CD14-positive monocyte (primary cell): ENCODE data around the gene NAP1L1. TPM values are rescaled to one million over a fixed set of nuclear protein-coding genes. Genes with fewer than 3 reads are reported as not detected.
A peak's percentile ranks its signal among the peaks of the same experiment; 100 is the strongest.

ENCODE experiments used
- DNase-seq, 3 donors: peaks; one replicate each; pipeline ENCODE4 v3.0.0-alpha.2; 2011 to 2022
- H2AFZ ChIP-seq: 2 replicates; pipeline ENCODE4 v1.6.0; 2012; ENCODE audit warnings: mild to moderate bottlenecking, low read depth, low read length, inconsistent platforms; ENCODE audit not compliant: insufficient read depth, poor library complexity, severe bottlenecking
- H3K27ac ChIP-seq, 2 donors: 1 replicate in 1 of 2; 2 replicates in 1 of 2; pipeline ENCODE4 v1.5.1; 2012 to 2013; ENCODE audit warnings: low read length in 2 of 2, control low read depth in 1 of 2, inconsistent platforms in 1 of 2, low read depth in 1 of 2, mild to moderate bottlenecking in 1 of 2
- H3K27me3 ChIP-seq, 2 donors: one replicate each; pipeline versions ENCODE4 v1.6.0 to v1.6.1; 2011 to 2013; ENCODE audit warnings: low read length in 2 of 2; ENCODE audit not compliant: control insufficient read depth in 2 of 2, insufficient read depth in 2 of 2
- H3K36me3 ChIP-seq, 2 donors: replicated peaks in 1 of 2; 1 replicate in 1 of 2; 2 replicates in 1 of 2; pipeline versions ENCODE4 v1.5.1 to v1.6.1; 2012 to 2013; ENCODE audit warnings: low read length in 2 of 2, control low read depth in 1 of 2, inconsistent platforms in 1 of 2, mild to moderate bottlenecking in 1 of 2; ENCODE audit not compliant: insufficient read depth in 2 of 2, control insufficient read depth in 1 of 2
- H3K4me1 ChIP-seq, 2 donors: 1 replicate in 1 of 2; 2 replicates in 1 of 2; pipeline versions ENCODE4 v1.5.1 to v1.6.1; 2012 to 2013; ENCODE audit warnings: low read length in 2 of 2, control low read depth in 1 of 2, inconsistent platforms in 1 of 2, mild to moderate bottlenecking in 1 of 2, moderate library complexity in 1 of 2; ENCODE audit not compliant: insufficient read depth in 2 of 2, control insufficient read depth in 1 of 2
- H3K4me2 ChIP-seq: replicated peaks from 2 replicates; pipeline ENCODE3; 2012; ENCODE audit warnings: low read length, moderate library complexity, mild to moderate bottlenecking; ENCODE audit not compliant: poor library complexity, severe bottlenecking; ENCODE audit errors: extremely low read depth
- H3K4me3 ChIP-seq, 3 experiments: fragments of 200-600 bp in 1 of 3; sonication (generic) in 1 of 3; replicated peaks in 1 of 3; 1 replicate in 2 of 3; 2 replicates in 1 of 3; pipeline ENCODE4 v1.5.1; 2011 to 2013; ENCODE audit warnings: low read length in 3 of 3, mild to moderate bottlenecking in 3 of 3, control low read depth in 2 of 3, low read depth in 2 of 3, inconsistent platforms in 1 of 3, moderate library complexity in 1 of 3
- H3K79me2 ChIP-seq: 2 replicates; pipeline ENCODE4 v1.6.0; 2012; ENCODE audit warnings: mild to moderate bottlenecking, control low read depth, inconsistent platforms, low read length, moderate library complexity; ENCODE audit not compliant: insufficient read depth
- H3K9ac ChIP-seq: 2 replicates; pipeline ENCODE4 v1.6.0; 2017; ENCODE audit warnings: low read length, mild to moderate bottlenecking; ENCODE audit not compliant: insufficient read depth, poor library complexity, severe bottlenecking
- H3K9me3 ChIP-seq, 2 donors: replicated peaks in 1 of 2; 1 replicate in 1 of 2; 2 replicates in 1 of 2; pipeline versions ENCODE4 v1.5.1 to v1.6.1; 2012 to 2013; ENCODE audit warnings: low read length in 2 of 2, control low read depth in 1 of 2; ENCODE audit not compliant: control insufficient read depth in 1 of 2, insufficient read depth in 1 of 2
- H4K20me1 ChIP-seq: 2 replicates; pipeline ENCODE4 v1.6.0; 2012; ENCODE audit warnings: mild to moderate bottlenecking, low read length, control low read depth, moderate library complexity; ENCODE audit not compliant: insufficient read depth
- H3K27ac Mint-ChIP-seq, 7 donors: one replicate each; pipeline ENCODE4 v1.8.0; 2020; ENCODE audit warnings: mild to moderate bottlenecking in 7 of 7, mixed read lengths in 7 of 7, moderate library complexity in 6 of 7, inconsistent platforms in 2 of 7
- H3K27me3 Mint-ChIP-seq, 3 donors: one replicate each; pipeline ENCODE4 v1.8.0; 2021 to 2022; ENCODE audit warnings: low read depth in 3 of 3, mild to moderate bottlenecking in 3 of 3, mixed read lengths in 3 of 3, moderate library complexity in 3 of 3, inconsistent platforms in 1 of 3
- H3K36me3 Mint-ChIP-seq, 2 donors: one replicate each; pipeline ENCODE4 v1.8.0; 2020; ENCODE audit warnings: mixed read lengths in 2 of 2, inconsistent platforms in 1 of 2, mild to moderate bottlenecking in 1 of 2
- H3K4me1 Mint-ChIP-seq: one replicate; pipeline ENCODE4 v1.8.0; 2020; ENCODE audit warnings: mild to moderate bottlenecking, mixed read lengths
- H3K4me3 Mint-ChIP-seq, 2 donors: one replicate each; pipeline ENCODE4 v1.8.0; 2020; ENCODE audit warnings: mild to moderate bottlenecking in 2 of 2, mixed read lengths in 2 of 2, moderate library complexity in 1 of 2
- H3K9me3 Mint-ChIP-seq, 7 donors: one replicate each; pipeline ENCODE4 v1.8.0; 2020 to 2022; ENCODE audit warnings: mixed read lengths in 7 of 7, mild to moderate bottlenecking in 6 of 7, moderate library complexity in 6 of 7, inconsistent platforms in 2 of 7
- CTCF ChIP-seq: fragments of 200-600 bp; IDR thresholded peaks from one replicate; pipeline ENCODE4 v1.8.0; 2022; ENCODE audit warnings: antibody characterized with exemption, mild to moderate bottlenecking
- WGBS: methylation state at CpG from one replicate; pipeline ENCODE4 v1.1.5; 2013; ENCODE audit warnings: missing lambda C conversion rate; ENCODE audit not compliant: insufficient coverage; 5-methylcytosine and 5-hydroxymethylcytosine counted together
- intact Hi-C, 2 donors: fragments of 100-400 bp; cut with micrococcal nuclease; formaldehyde crosslinking; loops; one replicate each; pipeline versions ENCODE4 v1.15.0 to v1.15.1; 2023
- polyA plus RNA-seq, 3 donors: library from polyadenylated mRNA; depleted of rRNA in 1 of 3; unstranded in 2 of 3; stranded (reverse) in 1 of 3; fragments of 300-500 nt in 2 of 3; fragments of >200 nt in 1 of 3; fragmentation: Illumina TruSeq in 2 of 3; gene quantifications; 1 replicate in 2 of 3; 2 replicates in 1 of 3; pipeline ENCODE4 v1.2.3, GENCODE V29; 2012 to 2021

NAP1L1 gene
- polyA plus RNA-seq, 3 donors: 98.3 to 164 (median 111) TPM

DNA sequence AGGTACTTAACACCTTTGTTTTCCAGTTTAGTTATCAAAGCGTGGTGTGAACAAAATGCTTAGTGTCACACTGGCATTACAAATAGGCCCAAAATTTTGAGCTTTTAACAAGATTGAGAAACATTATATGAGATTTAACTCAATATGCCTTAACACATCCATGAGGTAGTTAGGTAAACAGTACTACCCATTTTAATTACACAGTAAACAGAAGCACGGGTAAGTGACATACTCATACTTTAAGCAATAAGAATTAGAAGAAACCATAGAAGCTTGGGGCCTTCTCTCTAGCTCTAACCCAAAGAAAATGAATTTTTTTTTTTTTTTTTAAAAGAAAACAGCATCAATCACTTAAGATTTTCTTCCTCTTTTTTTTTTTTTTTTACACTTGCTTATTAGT, 37.4 kb downstream of the NAP1L1 start:
- Mint-ChIP-seq H3K4me1 (no peaks in the 10 kb centered on the region), H3K36me3 (peaks cover 39 to 61% of the 10 kb centered on the region in 2 donors), H3K27ac (peak overlapping the region in 1 of 7 donors; percentile 33), H3K4me3 (no peak overlapping the region), H3K9me3 (peaks cover 0 to 2% (median 0%) of the 10 kb centered on the region in 7 donors), H3K27me3 (peaks cover 0 to 3% (median 0%) of the 10 kb centered on the region in 3 donors)
- Histone ChIP-seq H3K4me3 (no peak overlapping the region), H3K27me3 (no peaks in the 10 kb centered on the region), H3K36me3 (peaks cover 37 to 61% of the 10 kb centered on the region in 2 donors), H2AFZ (no peak overlapping the region), H4K20me1 (no peaks in the 10 kb centered on the region), H3K9me3 (no peaks in the 10 kb centered on the region), H3K4me1 (no peaks in the 10 kb centered on the region), H3K4me2 (no peak overlapping the region), H3K27ac (no peak overlapping the region), H3K9ac (no peak overlapping the region), H3K79me2 (no peaks in the 10 kb centered on the region)
- intact Hi-C loops: no loop called here
- TF ChIP-seq CTCF: no peak
- 100% methylated on average over 1 of the region's 2 CpGs for WGBS
- DNase-seq: no peak

DNA sequence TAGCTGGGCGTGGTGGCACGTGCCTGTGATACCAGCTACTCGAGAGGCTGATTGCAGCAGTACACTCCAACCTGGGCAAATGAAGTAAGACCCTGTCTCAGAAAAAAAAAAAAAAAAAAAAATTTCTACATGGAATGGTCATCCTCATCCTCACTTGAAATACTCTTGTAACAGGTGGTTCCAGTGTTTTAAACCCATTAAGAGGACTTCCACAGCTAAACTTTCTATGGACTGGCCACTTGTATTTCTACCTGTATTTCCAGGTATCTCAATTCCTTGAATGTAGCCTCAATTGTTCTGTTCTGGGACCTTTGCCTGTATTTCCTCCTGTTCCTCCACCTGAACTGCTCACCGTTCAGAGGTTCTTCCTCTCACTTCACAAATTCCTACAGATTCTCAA, 41.1 kb downstream of the NAP1L1 start:
- H3K9me3 ChIP-seq: no peaks in the 10 kb centered on the region
- peaks cover 0 to 2% of the 10 kb centered on the region in 2 donors for H3K27me3 ChIP-seq
- peaks cover 2 to 26% of the 10 kb centered on the region in 2 donors for H3K36me3 ChIP-seq
- no peak for TF ChIP-seq CTCF
- no peaks in the 10 kb centered on the region for H3K79me2 ChIP-seq
- WGBS: 96% methylated on average over 3 of the region's 4 CpGs
- no peak overlapping the region for H3K27ac ChIP-seq
- Mint-ChIP-seq H3K36me3 (peaks cover 19 to 28% of the 10 kb centered on the region in 2 donors), H3K9me3 (peaks cover 0 to 2% (median 0%) of the 10 kb centered on the region in 7 donors), H3K4me1 (no peaks in the 10 kb centered on the region), H3K27me3 (peaks cover 2 to 3% (median 2%) of the 10 kb centered on the region in 3 donors), H3K4me3 (no peak overlapping the region), H3K27ac (no peak overlapping the region)
- intact Hi-C loops: no loop called here
- no peak overlapping the region for H3K9ac ChIP-seq
- no peaks in the 10 kb centered on the region for H3K4me1 ChIP-seq
- H3K4me2 ChIP-seq: no peak overlapping the region
- no peaks in the 10 kb centered on the region for H4K20me1 ChIP-seq
- DNase-seq: no peak
- H2AFZ ChIP-seq: no peak overlapping the region
- no peak overlapping the region for H3K4me3 ChIP-seq
